ENCODE measurements around the gene RHCE.

DNA sequence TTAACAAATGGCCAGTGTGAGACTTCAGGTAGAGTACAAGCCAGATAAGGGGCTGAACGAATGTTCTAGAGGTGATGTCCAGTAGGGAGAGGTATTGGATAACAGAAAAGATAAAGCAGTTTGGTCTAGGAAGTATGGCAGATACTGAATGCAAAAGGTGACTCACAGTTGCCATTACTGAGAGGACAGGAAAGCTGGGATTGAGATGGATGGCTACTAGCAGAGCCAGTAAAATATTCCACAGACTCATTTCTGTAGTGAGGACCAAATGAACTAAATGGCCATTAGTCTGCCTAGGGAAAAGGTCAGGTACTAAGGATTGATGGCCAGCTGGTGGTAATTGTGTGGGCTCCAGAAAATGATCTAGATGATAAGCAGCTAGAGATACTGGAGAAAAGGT is 21.6 kb upstream of the RHCE start:
- TF ChIP-seq TAF1 (IDR thresholded peaks at IDR 0.05; ENCODE audit: low read depth, low read length) (no peak), POLR2A (IDR thresholded peaks at IDR 0.05; ENCODE audit: low read depth, low read length) (no peak)

All from GM12891 (cell line).